AG10803 (cell line): Measurements from ENCODE around the gene ALKBH4.
"Not testable (repeated sequence)": the region's sequence is repeated elsewhere in the genome, so short reads cannot be mapped to it uniquely, and the experiment has no call there.

Experiments
- DNase-seq: peaks from one replicate; pipeline ENCODE4 v3.0.0; 2010; ENCODE audit warnings: low read depth
- H3K4me3 ChIP-seq: 2 replicates; pipeline ENCODE4 v1.5.1; 2011; ENCODE audit warnings: mild to moderate bottlenecking, low read length, control low read depth
- CTCF ChIP-seq: conservative IDR thresholded peaks from 2 replicates; pipeline ENCODE4 v1.5.1; 2011; ENCODE audit warnings: mild to moderate bottlenecking, low read length, control low read depth, inconsistent platforms

The ALKBH4 gene

GRCh38 chr7:102460467-102460866, 4.2 kb downstream of the ALKBH4 start:
- TF ChIP-seq CTCF: no peak
- no peak for DNase-seq
- no peak overlapping the region for H3K4me3 ChIP-seq

- no peak overlapping the region for H3K4me3 ChIP-seq
These were observed 5.3 kb downstream of the ALKBH4 start for GRCh38 chr7:102459221-102459844.

GRCh38 chr7:102457352-102457924, 7.2 kb downstream of the ALKBH4 start:
- DNase-seq: no peak
- no peak overlapping the region for H3K4me3 ChIP-seq
- no peak for TF ChIP-seq CTCF

More at GRCh38 chr7:102459221-102459844, 5.3 kb downstream of the ALKBH4 start:
- DNase-seq: no peak
- TF ChIP-seq CTCF: no peak

- TF ChIP-seq CTCF: no peak
- no peak for DNase-seq
- H3K4me3 ChIP-seq: no peak overlapping the region
These were observed 8.3 kb downstream of the ALKBH4 start for GRCh38 chr7:102456327-102456726.

- H3K4me3 ChIP-seq: no peak overlapping the region
- no peak for DNase-seq
- no peak for TF ChIP-seq CTCF
These were observed 9.1 kb downstream of the ALKBH4 start for GRCh38 chr7:102455596-102455995.

GRCh38 chr7:102454932-102455331, 9.7 kb downstream of the ALKBH4 start:
- not testable (repeated sequence) for DNase-seq, H3K4me3 ChIP-seq

GRCh38 chr7:102454468-102454867, 10.2 kb downstream of the ALKBH4 start:
- no peak for DNase-seq
- no peak for TF ChIP-seq CTCF
- no peak overlapping the region for H3K4me3 ChIP-seq
